HL-60 (cell line): ENCODE data around the gene TADA2A.

Experiments used
- DNase-seq, 2 experiments: peaks; one replicate each; pipeline ENCODE4 v3.0.0-alpha.2; 2010 to 2020; ENCODE audit warnings: low read depth in 1 of 2, low spot score in 1 of 2
- H3K27ac ChIP-seq: fragments of 250-450 bp; sonication (Bioruptor Pico); replicated peaks from 2 replicates; pipeline ENCODE4 v1.5.1; 2020; ENCODE audit warnings: mild to moderate bottlenecking, moderate library complexity
- H3K27me3 ChIP-seq: fragments of 250-450 bp; sonication (Bioruptor Pico); 2 replicates; pipeline ENCODE4 v1.5.1; 2021; ENCODE audit warnings: mild to moderate bottlenecking, moderate library complexity; ENCODE audit not compliant: insufficient read depth, poor library complexity, severe bottlenecking
- H3K4me3 ChIP-seq: replicated peaks from 2 replicates; pipeline ENCODE4 v1.5.1; 2011; ENCODE audit warnings: mild to moderate bottlenecking, control low read depth, low read length; ENCODE audit not compliant: insufficient read depth
- CTCF ChIP-seq: IDR thresholded peaks from one replicate; pipeline ENCODE4 v1.5.1; 2011; ENCODE audit warnings: low read length, control low read depth, inconsistent platforms; ENCODE audit not compliant: insufficient read depth
- GABPA ChIP-seq: IDR thresholded peaks from 2 replicates; pipeline ENCODE4 v1.6.1; 2012; ENCODE audit warnings: low read depth
- POLR2AphosphoS5 ChIP-seq: IDR thresholded peaks from 2 replicates; pipeline ENCODE4 v1.6.1; 2012; ENCODE audit warnings: low read depth
- REST ChIP-seq: IDR thresholded peaks from 2 replicates; pipeline ENCODE4 v1.6.1; 2012; ENCODE audit warnings: low read depth; ENCODE audit not compliant: insufficient replicate concordance
- SPI1 ChIP-seq: IDR thresholded peaks from 2 replicates; pipeline ENCODE4 v1.6.1; 2012; ENCODE audit warnings: low read depth, mild to moderate bottlenecking, borderline replicate concordance

The TADA2A gene

GRCh38 chr17:37503148-37503547 lies 96.5 kb downstream of the TADA2A start:
- Histone ChIP-seq H3K27ac (no peak overlapping the region), H3K27me3 (no peaks in the 10 kb centered on the region), H3K4me3 (no peak overlapping the region)
- no peak for DNase-seq
- TF ChIP-seq SPI1 (no peak), GABPA (no peak), POLR2AphosphoS5 (no peak), REST (no peak), CTCF (no peak)

GRCh38 chr17:37505333-37505732 lies 98.6 kb downstream of the TADA2A start:
- TF ChIP-seq CTCF: no peak
- no peak for TF ChIP-seq POLR2AphosphoS5
- no peak for TF ChIP-seq REST
- TF ChIP-seq GABPA: no peak
- TF ChIP-seq SPI1: no peak

GRCh38 chr17:37506678-37507077 lies 100.0 kb downstream of the TADA2A start:
- Histone ChIP-seq H3K27me3 (no peaks in the 10 kb centered on the region), H3K4me3 (no peak overlapping the region), H3K27ac (no peak overlapping the region)
- no peak for TF ChIP-seq POLR2AphosphoS5
- TF ChIP-seq SPI1: no peak
- TF ChIP-seq REST: no peak
- no peak for TF ChIP-seq GABPA
- TF ChIP-seq CTCF: peak; percentile 50
- DNase-seq: peak; percentile 13 to 37

More at GRCh38 chr17:37505333-37505732, 98.6 kb downstream of the TADA2A start:
- no peak for DNase-seq
- Histone ChIP-seq H3K4me3 (no peak overlapping the region), H3K27ac (no peak overlapping the region), H3K27me3 (no peaks in the 10 kb centered on the region)
